Measurements from ENCODE around the gene VWC2L. TPM values are rescaled to one million over a fixed set of nuclear protein-coding genes. Genes with fewer than 3 reads are reported as not detected.

Gene VWC2L
- total RNA-seq, 1 experiment from 2014 or later = not detected

DNA sequence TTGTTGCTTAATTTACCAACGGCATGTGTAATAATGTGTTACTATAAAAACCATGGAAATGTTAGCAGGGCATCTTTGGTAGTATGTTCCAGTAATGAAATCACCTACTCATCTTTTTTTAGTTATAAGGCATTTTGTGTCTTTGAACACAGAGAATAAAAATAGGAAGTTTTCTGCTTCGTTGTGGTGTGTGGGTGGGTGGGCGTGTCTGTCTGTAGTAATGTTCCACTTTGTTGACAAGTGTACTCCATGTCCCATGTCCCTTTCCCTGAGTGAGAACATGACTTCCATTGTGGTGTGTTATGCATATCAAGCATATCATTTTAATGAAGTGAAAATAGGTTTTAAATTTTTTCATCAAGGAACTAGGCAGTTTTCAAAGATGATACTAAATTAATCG, 149.3 kb downstream of the VWC2L start:
- H4K20me1 ChIP-seq (ENCODE audit: insufficient read depth) = no peaks in the 10 kb centered on the region

DNA sequence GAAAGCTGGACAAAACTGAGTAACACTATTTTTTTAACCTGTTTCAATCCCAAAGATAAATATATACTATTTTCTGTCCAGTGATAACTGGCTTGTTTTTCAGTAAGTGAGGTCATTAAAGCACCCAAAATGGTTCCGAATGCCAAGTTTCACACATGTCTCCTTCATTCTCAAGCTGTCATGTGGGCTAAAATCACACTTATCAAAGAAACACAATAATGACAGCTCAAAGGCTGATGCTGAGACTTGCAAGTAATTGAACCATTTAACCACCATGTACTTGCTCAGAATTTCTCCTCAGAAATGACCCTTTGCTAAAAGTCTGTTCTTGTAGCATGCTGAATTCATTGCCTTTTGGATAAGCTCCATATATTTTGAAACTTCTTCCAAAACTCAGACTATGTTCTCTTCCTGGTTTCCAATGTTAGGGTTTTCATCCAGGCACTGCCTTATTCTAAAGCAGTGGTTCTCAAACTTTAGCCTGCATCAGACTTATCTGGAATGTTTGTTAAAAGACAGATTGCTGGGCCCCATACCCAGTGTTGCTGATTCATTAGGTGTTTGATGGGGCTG, 149.8 kb downstream of the VWC2L start:
- H3K4me2 ChIP-seq = no peak overlapping the region
- TF ChIP-seq EZH2 (IDR thresholded peaks at IDR 0.05; ENCODE audit: low read depth) = no peak
- TF ChIP-seq, protein P1, sequence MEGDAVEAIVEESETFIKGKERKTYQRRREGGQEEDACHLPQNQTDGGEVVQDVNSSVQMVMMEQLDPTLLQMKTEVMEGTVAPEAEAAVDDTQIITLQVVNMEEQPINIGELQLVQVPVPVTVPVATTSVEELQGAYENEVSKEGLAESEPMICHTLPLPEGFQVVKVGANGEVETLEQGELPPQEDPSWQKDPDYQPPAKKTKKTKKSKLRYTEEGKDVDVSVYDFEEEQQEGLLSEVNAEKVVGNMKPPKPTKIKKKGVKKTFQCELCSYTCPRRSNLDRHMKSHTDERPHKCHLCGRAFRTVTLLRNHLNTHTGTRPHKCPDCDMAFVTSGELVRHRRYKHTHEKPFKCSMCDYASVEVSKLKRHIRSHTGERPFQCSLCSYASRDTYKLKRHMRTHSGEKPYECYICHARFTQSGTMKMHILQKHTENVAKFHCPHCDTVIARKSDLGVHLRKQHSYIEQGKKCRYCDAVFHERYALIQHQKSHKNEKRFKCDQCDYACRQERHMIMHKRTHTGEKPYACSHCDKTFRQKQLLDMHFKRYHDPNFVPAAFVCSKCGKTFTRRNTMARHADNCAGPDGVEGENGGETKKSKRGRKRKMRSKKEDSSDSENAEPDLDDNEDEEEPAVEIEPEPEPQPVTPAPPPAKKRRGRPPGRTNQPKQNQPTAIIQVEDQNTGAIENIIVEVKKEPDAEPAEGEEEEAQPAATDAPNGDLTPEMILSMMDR (conservative IDR thresholded peaks at IDR 0.05) = no peak
- H4K20me1 ChIP-seq (ENCODE audit: insufficient read depth) = no peaks in the 10 kb centered on the region
- H3K79me2 ChIP-seq (ENCODE audit: low read depth) = no peaks in the 10 kb centered on the region
- H2AFZ ChIP-seq = no peak overlapping the region
- H3K4me3 ChIP-seq = no peak overlapping the region
- DNase-seq = no peak
- H3K27me3 ChIP-seq (ENCODE audit: insufficient read depth, low read depth) = no peaks in the 10 kb centered on the region
- intact Hi-C loops (cut with micrococcal nuclease; ENCODE audit: unreplicated experiment) = no loop called here
- H3K9me3 ChIP-seq (ENCODE audit: insufficient read depth, low read depth) = no peaks in the 10 kb centered on the region
- no peaks in the 10 kb centered on the region for H3K4me1 ChIP-seq (replicated peaks; ENCODE audit: insufficient read depth)
- H3F3A ChIP-seq (ENCODE audit: insufficient read depth, low read depth) = no peaks in the 10 kb centered on the region
- no peak overlapping the region for H3K27ac ChIP-seq
- no peaks in the 10 kb centered on the region for H3K9me2 ChIP-seq (ENCODE audit: insufficient read depth)
- ChIA-PET CTCF (no interaction called here), POLR2A (ENCODE audit: unreplicated experiment) (no interaction called here)
- no TSS peak for BruUV-seq (replicated peaks)
- no peaks in the 10 kb centered on the region for H3K36me3 ChIP-seq (ENCODE audit: low read depth)

More for the DNA sequence above, 149.3 kb downstream of the VWC2L start:
- H3K27ac ChIP-seq = no peak overlapping the region
- H3K9me2 ChIP-seq (ENCODE audit: insufficient read depth) = no peaks in the 10 kb centered on the region
- CTCF ChIA-PET = interaction anchor here (0.6 kb wide), 1 partner anchor 7 kb away, joined by 6 read pairs; no protein-coding TSS in a partner anchor
- H3K4me3 ChIP-seq = no peak overlapping the region
- H3K4me1 ChIP-seq (replicated peaks; ENCODE audit: insufficient read depth) = no peaks in the 10 kb centered on the region
- H3F3A ChIP-seq (ENCODE audit: insufficient read depth, low read depth) = no peaks in the 10 kb centered on the region
- H3K79me2 ChIP-seq (ENCODE audit: low read depth) = no peaks in the 10 kb centered on the region
- DNase-seq = no peak
- POLR2A ChIA-PET (ENCODE audit: unreplicated experiment) = no interaction called here
- intact Hi-C loops (cut with micrococcal nuclease; ENCODE audit: unreplicated experiment) = no loop called here
- BruUV-seq (replicated peaks) = no TSS peak
- no peaks in the 10 kb centered on the region for H3K36me3 ChIP-seq (ENCODE audit: low read depth)
- no peak overlapping the region for H2AFZ ChIP-seq
- H3K9me3 ChIP-seq (ENCODE audit: insufficient read depth, low read depth) = no peaks in the 10 kb centered on the region
- TF ChIP-seq, protein P1 (conservative IDR thresholded peaks at IDR 0.05) = no peak
- no peak for TF ChIP-seq EZH2 (IDR thresholded peaks at IDR 0.05; ENCODE audit: low read depth)
- no peak overlapping the region for H3K4me2 ChIP-seq
- no peaks in the 10 kb centered on the region for H3K27me3 ChIP-seq (ENCODE audit: insufficient read depth, low read depth)

DNA sequence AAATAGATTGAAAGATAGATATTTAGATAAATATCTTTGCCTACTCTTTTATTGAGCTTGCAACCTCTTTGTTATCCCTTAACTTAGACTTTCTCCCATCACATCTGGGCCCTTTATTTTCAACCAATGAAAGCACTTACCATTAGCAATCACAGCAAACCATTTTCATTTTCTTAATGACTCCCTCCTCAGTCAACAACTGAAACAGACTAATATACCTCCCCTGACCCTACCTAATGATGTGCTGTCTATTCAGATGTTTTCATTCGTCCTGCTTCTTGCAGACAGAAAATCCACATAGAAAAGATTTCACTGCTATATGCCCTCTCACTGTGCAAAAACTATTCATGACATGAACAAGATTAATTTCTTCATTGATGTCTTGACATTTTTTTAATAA, 154.4 kb downstream of the VWC2L start:
- no peaks in the 10 kb centered on the region for H4K20me1 ChIP-seq (ENCODE audit: insufficient read depth)
- intact Hi-C loops (cut with micrococcal nuclease; ENCODE audit: unreplicated experiment) = no loop called here
- CTCF ChIA-PET = no interaction called here
- no peaks in the 10 kb centered on the region for H3K4me1 ChIP-seq (replicated peaks; ENCODE audit: insufficient read depth)
- no TSS peak for BruUV-seq (replicated peaks)
- POLR2A ChIA-PET (ENCODE audit: unreplicated experiment) = interaction anchor here (0.7 kb wide), 1 partner anchor 1124 kb away, joined by 3 read pairs; no protein-coding TSS in a partner anchor
- no peaks in the 10 kb centered on the region for H3K36me3 ChIP-seq (ENCODE audit: low read depth)
- H3K27me3 ChIP-seq (ENCODE audit: insufficient read depth, low read depth) = no peaks in the 10 kb centered on the region
- no peaks in the 10 kb centered on the region for H3K79me2 ChIP-seq (ENCODE audit: low read depth)
- H3K4me2 ChIP-seq = no peak overlapping the region
- H3K9me2 ChIP-seq (ENCODE audit: insufficient read depth) = no peaks in the 10 kb centered on the region
- H2AFZ ChIP-seq = no peak overlapping the region
- H3K9me3 ChIP-seq (ENCODE audit: insufficient read depth, low read depth) = no peaks in the 10 kb centered on the region
- DNase-seq = no peak
- no peak overlapping the region for H3K27ac ChIP-seq
- TF ChIP-seq, protein P1 (conservative IDR thresholded peaks at IDR 0.05) = no peak
- TF ChIP-seq EZH2 (IDR thresholded peaks at IDR 0.05; ENCODE audit: low read depth) = no peak
- H3K4me3 ChIP-seq = no peak overlapping the region
- H3F3A ChIP-seq (ENCODE audit: insufficient read depth, low read depth) = no peaks in the 10 kb centered on the region
